GM23338 (cell line): Measurements from ENCODE around the gene CFAP65.

Experiments
- CREB1 ChIP-seq: fragments of 250-450 bp; sonication (Bioruptor Pico); IDR thresholded peaks from 2 replicates; pipeline ENCODE4 v1.5.0; 2020; ENCODE audit warnings: low read depth, mild to moderate bottlenecking, moderate library complexity
- ETS1 ChIP-seq: IDR thresholded peaks from 2 replicates; pipeline ENCODE4 v1.6.1; 2016; ENCODE audit warnings: antibody characterized with exemption
- EZH2 ChIP-seq: fragments of 200-600 bp; sonication (generic); IDR thresholded peaks from one replicate; pipeline ENCODE4 v1.8.0; 2017; ENCODE audit warnings: antibody characterized with exemption, mild to moderate bottlenecking, low read depth; ENCODE audit not compliant: unreplicated experiment
- EZH2phosphoT487 ChIP-seq: fragments of 200-600 bp; sonication (generic); IDR thresholded peaks from one replicate; pipeline ENCODE4 v1.8.1; 2018; ENCODE audit warnings: antibody characterized with exemption; ENCODE audit not compliant: unreplicated experiment
- JUNB ChIP-seq: IDR thresholded peaks from one replicate; pipeline ENCODE4 v1.6.1; 2016; ENCODE audit warnings: antibody characterized with exemption; ENCODE audit not compliant: unreplicated experiment
- NANOG ChIP-seq: IDR thresholded peaks from 2 replicates; pipeline ENCODE4 v1.6.1; 2016; ENCODE audit warnings: antibody characterized with exemption, borderline replicate concordance
- POLR2AphosphoS5 ChIP-seq: IDR thresholded peaks from 2 replicates; pipeline ENCODE4 v1.6.1; 2016; ENCODE audit warnings: antibody characterized with exemption, low read depth
- STAT1 ChIP-seq: IDR thresholded peaks from one replicate; pipeline ENCODE4 v1.6.1; 2016; ENCODE audit warnings: antibody characterized with exemption; ENCODE audit not compliant: unreplicated experiment
- ZNF114 ChIP-seq: fragments of 250-450 bp; sonication (Bioruptor Pico); IDR thresholded peaks from 2 replicates; pipeline ENCODE4 v1.5.0; 2020; ENCODE audit warnings: mild to moderate bottlenecking, moderate library complexity
- ZNF331 ChIP-seq: fragments of 250-450 bp; sonication (Bioruptor Pico); IDR thresholded peaks from 2 replicates; pipeline ENCODE4 v1.5.0; 2020; ENCODE audit warnings: low read depth, mild to moderate bottlenecking, moderate library complexity
- ZNF462 ChIP-seq: fragments of 250-450 bp; sonication (Bioruptor Pico); IDR thresholded peaks from 2 replicates; pipeline ENCODE4 v1.5.0; 2020; ENCODE audit warnings: mild to moderate bottlenecking, moderate library complexity
- TF ChIP-seq, protein P1 (sequence below), 2 experiments: fragments of 200-600 bp in 1 of 2; sonication (generic) in 1 of 2; conservative IDR thresholded peaks; 2 replicates each; pipeline versions ENCODE4 v1.5.1 to v1.6.1; 2016 to 2017; ENCODE audit warnings: antibody characterized with exemption in 2 of 2, low read depth in 2 of 2, mild to moderate bottlenecking in 2 of 2, moderate library complexity in 1 of 2
- TF ChIP-seq, protein P2 (sequence below): IDR thresholded peaks from one replicate; pipeline ENCODE4 v1.6.1; 2018; ENCODE audit warnings: antibody characterized with exemption; ENCODE audit not compliant: unreplicated experiment

GRCh38 chr2:219027511-219028055, 13.7 kb downstream of the CFAP65 start:
- TF ChIP-seq EZH2 (no peak), CREB1 (CRISPR knock-in tag) (no peak), POLR2AphosphoS5 (no peak), ZNF114 (no peak), EZH2phosphoT487 (no peak), JUNB (no peak), NANOG (no peak), ZNF462 (CRISPR knock-in tag) (no peak), ETS1 (no peak), STAT1 (no peak), ZNF331 (CRISPR knock-in tag) (no peak)
- TF ChIP-seq, protein P1, sequence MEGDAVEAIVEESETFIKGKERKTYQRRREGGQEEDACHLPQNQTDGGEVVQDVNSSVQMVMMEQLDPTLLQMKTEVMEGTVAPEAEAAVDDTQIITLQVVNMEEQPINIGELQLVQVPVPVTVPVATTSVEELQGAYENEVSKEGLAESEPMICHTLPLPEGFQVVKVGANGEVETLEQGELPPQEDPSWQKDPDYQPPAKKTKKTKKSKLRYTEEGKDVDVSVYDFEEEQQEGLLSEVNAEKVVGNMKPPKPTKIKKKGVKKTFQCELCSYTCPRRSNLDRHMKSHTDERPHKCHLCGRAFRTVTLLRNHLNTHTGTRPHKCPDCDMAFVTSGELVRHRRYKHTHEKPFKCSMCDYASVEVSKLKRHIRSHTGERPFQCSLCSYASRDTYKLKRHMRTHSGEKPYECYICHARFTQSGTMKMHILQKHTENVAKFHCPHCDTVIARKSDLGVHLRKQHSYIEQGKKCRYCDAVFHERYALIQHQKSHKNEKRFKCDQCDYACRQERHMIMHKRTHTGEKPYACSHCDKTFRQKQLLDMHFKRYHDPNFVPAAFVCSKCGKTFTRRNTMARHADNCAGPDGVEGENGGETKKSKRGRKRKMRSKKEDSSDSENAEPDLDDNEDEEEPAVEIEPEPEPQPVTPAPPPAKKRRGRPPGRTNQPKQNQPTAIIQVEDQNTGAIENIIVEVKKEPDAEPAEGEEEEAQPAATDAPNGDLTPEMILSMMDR (conservative IDR thresholded peaks at IDR 0.05; ENCODE audit: low read depth in 2 of 2), result no peak
- TF ChIP-seq, protein P2, sequence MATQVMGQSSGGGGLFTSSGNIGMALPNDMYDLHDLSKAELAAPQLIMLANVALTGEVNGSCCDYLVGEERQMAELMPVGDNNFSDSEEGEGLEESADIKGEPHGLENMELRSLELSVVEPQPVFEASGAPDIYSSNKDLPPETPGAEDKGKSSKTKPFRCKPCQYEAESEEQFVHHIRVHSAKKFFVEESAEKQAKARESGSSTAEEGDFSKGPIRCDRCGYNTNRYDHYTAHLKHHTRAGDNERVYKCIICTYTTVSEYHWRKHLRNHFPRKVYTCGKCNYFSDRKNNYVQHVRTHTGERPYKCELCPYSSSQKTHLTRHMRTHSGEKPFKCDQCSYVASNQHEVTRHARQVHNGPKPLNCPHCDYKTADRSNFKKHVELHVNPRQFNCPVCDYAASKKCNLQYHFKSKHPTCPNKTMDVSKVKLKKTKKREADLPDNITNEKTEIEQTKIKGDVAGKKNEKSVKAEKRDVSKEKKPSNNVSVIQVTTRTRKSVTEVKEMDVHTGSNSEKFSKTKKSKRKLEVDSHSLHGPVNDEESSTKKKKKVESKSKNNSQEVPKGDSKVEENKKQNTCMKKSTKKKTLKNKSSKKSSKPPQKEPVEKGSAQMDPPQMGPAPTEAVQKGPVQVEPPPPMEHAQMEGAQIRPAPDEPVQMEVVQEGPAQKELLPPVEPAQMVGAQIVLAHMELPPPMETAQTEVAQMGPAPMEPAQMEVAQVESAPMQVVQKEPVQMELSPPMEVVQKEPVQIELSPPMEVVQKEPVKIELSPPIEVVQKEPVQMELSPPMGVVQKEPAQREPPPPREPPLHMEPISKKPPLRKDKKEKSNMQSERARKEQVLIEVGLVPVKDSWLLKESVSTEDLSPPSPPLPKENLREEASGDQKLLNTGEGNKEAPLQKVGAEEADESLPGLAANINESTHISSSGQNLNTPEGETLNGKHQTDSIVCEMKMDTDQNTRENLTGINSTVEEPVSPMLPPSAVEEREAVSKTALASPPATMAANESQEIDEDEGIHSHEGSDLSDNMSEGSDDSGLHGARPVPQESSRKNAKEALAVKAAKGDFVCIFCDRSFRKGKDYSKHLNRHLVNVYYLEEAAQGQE, result no peak
